HEK293 (cell line): Measurements from ENCODE around the gene KARS1.

Source experiments
- CTCF ChIP-seq: fragments of 450-650 bp; formaldehyde crosslinking; IDR thresholded peaks from 2 replicates; pipeline ENCODE4 v1.5.1; 2016; ENCODE audit warnings: missing biosample characterization, missing genetic modification characterization
- HOXA7 ChIP-seq: sonication (generic); formaldehyde crosslinking; IDR thresholded peaks from 2 replicates; pipeline ENCODE4 v1.8.1; 2022; ENCODE audit warnings: missing genetic modification reagents, borderline replicate concordance
- YY1 ChIP-seq: fragments of 450-650 bp; formaldehyde crosslinking; IDR thresholded peaks from 2 replicates; pipeline ENCODE4 v1.5.1; 2018; ENCODE audit warnings: missing biosample characterization, missing genetic modification characterization
- ZBTB49 ChIP-seq: fragments of 450-650 bp; formaldehyde crosslinking; IDR thresholded peaks from 2 replicates; pipeline ENCODE4 v1.5.1; 2016; ENCODE audit warnings: missing biosample characterization, missing genetic modification characterization, low read depth
- ZBTB7A ChIP-seq: fragments of 450-650 bp; formaldehyde crosslinking; IDR thresholded peaks from 2 replicates; pipeline ENCODE4 v1.5.1; 2016; ENCODE audit warnings: low read depth, missing biosample characterization, missing genetic modification characterization
- ZNF112 ChIP-seq: fragments of 450-650 bp; formaldehyde crosslinking; IDR thresholded peaks from 2 replicates; pipeline ENCODE4 v1.5.0; 2017; ENCODE audit warnings: missing biosample characterization, missing genetic modification characterization
- ZNF19 ChIP-seq: fragments of 450-650 bp; formaldehyde crosslinking; IDR thresholded peaks from 2 replicates; pipeline ENCODE4; 2016; ENCODE audit warnings: missing biosample characterization, missing genetic modification characterization, low read depth
- ZNF280C ChIP-seq: fragments of 450-650 bp; formaldehyde crosslinking; IDR thresholded peaks from 2 replicates; pipeline ENCODE4 v1.5.1; 2016; ENCODE audit warnings: missing biosample characterization, missing genetic modification characterization
- ZNF548 ChIP-seq: fragments of 450-650 bp; formaldehyde crosslinking; IDR thresholded peaks from 2 replicates; pipeline ENCODE4 v1.5.1; 2016; ENCODE audit warnings: missing biosample characterization, missing genetic modification characterization
- ZNF596 ChIP-seq: fragments of 450-650 bp; IDR thresholded peaks from 2 replicates; pipeline ENCODE4 v1.5.0; 2018; ENCODE audit warnings: missing biosample characterization, mild to moderate bottlenecking, missing genetic modification characterization, moderate library complexity
- ZNF629 ChIP-seq: fragments of 450-650 bp; formaldehyde crosslinking; IDR thresholded peaks from 2 replicates; pipeline ENCODE4 v1.5.1; 2017; ENCODE audit warnings: missing biosample characterization, missing genetic modification characterization

GRCh38 chr16:75624921-75625334, 22.5 kb downstream of the KARS1 start:
- TF ChIP-seq CTCF (no peak), ZNF112 (tag by site-specific recombination) (no peak), YY1 (tag by site-specific recombination) (no peak), ZNF596 (tag by site-specific recombination) (no peak), ZNF629 (peak; percentile 84), HOXA7 (no peak), ZNF19 (no peak), ZNF280C (tag by site-specific recombination) (no peak), ZBTB49 (tag by site-specific recombination) (no peak), ZNF548 (tag by site-specific recombination) (no peak), ZBTB7A (tag by site-specific recombination) (no peak)
